ENCODE results near the gene MRPL1.

Gene MRPL1

GRCh38 chr4:77862478-77863216 lies at the start of gene MRPL1:
Gene MRPL1, plus strand, starts transcription at chr4:77862830. Its CDS starts 19 bp downstream, at chr4:77862849.
- peak within 1 kb of the TSS; percentile 50 to 77 (median 61) for H3K4me3 ChIP-seq
- H3K27ac ChIP-seq: peak within 1 kb of the TSS; percentile 83 to 99 (median 95)

GRCh38 chr4:77815636-77816035 lies 47.0 kb upstream of the MRPL1 start:
- H3K4me3 ChIP-seq: no peak overlapping the region
- peak overlapping the region in 2 of 21 experiments; percentile 2 to 12 for H3K27ac ChIP-seq

GRCh38 chr4:77816546-77816945 lies 46.1 kb upstream of the MRPL1 start:
- H3K4me3 ChIP-seq: no peak overlapping the region

GRCh38 chr4:77817304-77818072 lies 45.1 kb upstream of the MRPL1 start:
- Histone ChIP-seq H3K4me3 (peak overlapping the region; percentile 62 to 97 (median 84)), H3K27ac (peak overlapping the region in 19 of 21 experiments; percentile 90 to 100 (median 99))

More at GRCh38 chr4:77816546-77816945, 46.1 kb upstream of the MRPL1 start:
- peak overlapping the region in 4 of 21 experiments; percentile 4 to 100 (median 32) for H3K27ac ChIP-seq

GRCh38 chr4:77818073-77818601 lies 44.5 kb upstream of the MRPL1 start:
- Histone ChIP-seq H3K27ac (peak overlapping the region; percentile 90 to 100 (median 99)), H3K4me3 (peak overlapping the region; percentile 62 to 97 (median 84))

- Histone ChIP-seq H3K27ac (peak within 1 kb of the TSS; percentile 90 to 100 (median 99)), H3K4me3 (peak within 1 kb of the TSS; percentile 62 to 97 (median 84))
Observed at GRCh38 chr4:77818602-77819403, 43.8 kb upstream of the MRPL1 start, which contains the start of gene CNOT6L. Gene CNOT6L, minus strand, starts transcription at chr4:77819368. Its CDS starts 60 bp downstream, at chr4:77819308.

GRCh38 chr4:77819404-77819842 lies 43.2 kb upstream of the MRPL1 start:
- H3K27ac ChIP-seq: peak overlapping the region; percentile 90 to 100 (median 99)
- H3K4me3 ChIP-seq: peak overlapping the region; percentile 62 to 97 (median 84)

- H3K4me3 ChIP-seq: peak overlapping the region; percentile 62 to 97 (median 84)
- peak overlapping the region; percentile 90 to 100 (median 99) for H3K27ac ChIP-seq
Observed at GRCh38 chr4:77819843-77820648, 42.6 kb upstream of the MRPL1 start.

- Histone ChIP-seq H3K27ac (peak overlapping the region; percentile 55 to 100 (median 98)), H3K4me3 (peak overlapping the region; percentile 62 to 97 (median 84))
Observed at GRCh38 chr4:77820649-77821561, 41.7 kb upstream of the MRPL1 start.

GRCh38 chr4:77821775-77822174 lies 40.9 kb upstream of the MRPL1 start:
- Histone ChIP-seq H3K4me3 (no peak overlapping the region), H3K27ac (peak overlapping the region in 17 of 21 experiments; percentile 31 to 100 (median 98))

- Histone ChIP-seq H3K27ac (peak overlapping the region in 1 of 21 experiments; percentile 77), H3K4me3 (no peak overlapping the region)
Observed at GRCh38 chr4:77826275-77826674, 36.4 kb upstream of the MRPL1 start.

GRCh38 chr4:77827343-77827742 lies 35.3 kb upstream of the MRPL1 start:
- Histone ChIP-seq H3K4me3 (no peak overlapping the region), H3K27ac (peak overlapping the region in 6 of 21 experiments; percentile 16 to 77 (median 64))

- H3K4me3 ChIP-seq: no peak overlapping the region
- H3K27ac ChIP-seq: peak overlapping the region in 3 of 21 experiments; percentile 13 to 30 (median 13)
Observed at GRCh38 chr4:77833126-77833724, 29.4 kb upstream of the MRPL1 start.

- no peak overlapping the region for H3K4me3 ChIP-seq
Observed at GRCh38 chr4:77834403-77834802, 28.2 kb upstream of the MRPL1 start.

GRCh38 chr4:77843628-77844027 lies 19.0 kb upstream of the MRPL1 start:
- Histone ChIP-seq H3K27ac (no peak overlapping the region), H3K4me3 (no peak overlapping the region)

More at GRCh38 chr4:77834403-77834802, 28.2 kb upstream of the MRPL1 start:
- no peak overlapping the region for H3K27ac ChIP-seq

- Histone ChIP-seq H3K27ac (no peak overlapping the region), H3K4me3 (no peak overlapping the region)
Observed at GRCh38 chr4:77844363-77844762, 18.3 kb upstream of the MRPL1 start.

- H3K4me3 ChIP-seq: no peak overlapping the region
Observed at GRCh38 chr4:77845400-77845799, 17.2 kb upstream of the MRPL1 start.

More at GRCh38 chr4:77845400-77845799, 17.2 kb upstream of the MRPL1 start:
- no peak overlapping the region for H3K27ac ChIP-seq

Measured in skin epidermis (tissue), 12 donors.